ENCODE data around the gene FCRL5. TPM values are rescaled to one million over a fixed set of nuclear protein-coding genes. Genes with fewer than 3 reads are reported as not detected.
"Not testable (repeated sequence)": the region's sequence is repeated elsewhere in the genome, so short reads cannot be mapped to it uniquely, and the experiment has no call there.

Gene FCRL5
- total and polyA plus RNA-seq, 9 of the 15 experiments (the other 6 are each of a cell fraction or from before 2014, with no cell fraction given) = not detected

- intact Hi-C loops (cut with micrococcal nuclease); DNase-seq (ENCODE audit: extremely low read depth in 1 of 4, low spot score in 3 of 4); H3K27ac ChIP-seq (ENCODE audit: extremely low read depth, low read depth, low read length); in situ Hi-C loops (cut with MboI); H3K4me1 ChIP-seq (replicated peaks in 1 of 2; ENCODE audit: control insufficient read depth in 2 of 2, insufficient read depth in 2 of 2, low read length in 2 of 2); H4K20me1 ChIP-seq (replicated peaks; ENCODE audit: control insufficient read depth, insufficient read depth, low read length); H3K4me2 ChIP-seq (ENCODE audit: insufficient read depth, low read length); H3K9me1 ChIP-seq (ENCODE audit: control insufficient read depth, insufficient read depth, low read length); CTCF ChIA-PET (ENCODE audit: low intra/inter-chr PET ratio); ATAC-seq; FAIRE-seq; H3K9ac ChIP-seq (ENCODE audit: insufficient read depth in 1 of 2, low read depth in 2 of 2, low read length in 2 of 2); H3K79me2 ChIP-seq (ENCODE audit: control insufficient read depth, insufficient read depth, low read length); H3K9me3 ChIP-seq (replicated peaks; ENCODE audit: control insufficient read depth, insufficient read depth, low read depth, low read length); BruUV-seq (replicated peaks); H3K36me3 ChIP-seq (ENCODE audit: control insufficient read depth, insufficient read depth, low read length); POLR2A ChIA-PET; H3K27me3 ChIP-seq (ENCODE audit: control insufficient read depth in 2 of 2, insufficient read depth in 2 of 2, low read length in 2 of 2); H2AFZ ChIP-seq (ENCODE audit: low read depth, low read length); H3K4me3 ChIP-seq: not testable (repeated sequence)
- WGBS (ENCODE audit: insufficient coverage, low coverage, missing lambda C conversion rate) = 0% methylated on average over 1 of the region's 1 CpG
Measured at GRCh38 chr1:157548081-157548480, 4.2 kb downstream of the FCRL5 start.

- no peaks in the 10 kb centered on the region for H3K36me3 ChIP-seq (ENCODE audit: control insufficient read depth, insufficient read depth, low read length)
- no peaks in the 10 kb centered on the region for H3K9me1 ChIP-seq (ENCODE audit: control insufficient read depth, insufficient read depth, low read length)
- CTCF ChIA-PET (ENCODE audit: low intra/inter-chr PET ratio) = no interaction called here
- H3K27ac ChIP-seq (ENCODE audit: extremely low read depth, low read depth, low read length) = no peak overlapping the region
- BruUV-seq (replicated peaks) = no TSS peak
- 0% methylated on average over 6 of the region's 6 CpGs for WGBS (ENCODE audit: insufficient coverage, low coverage, missing lambda C conversion rate)
- FAIRE-seq (no peak), DNase-seq (ENCODE audit: extremely low read depth in 1 of 4, low spot score in 3 of 4) (no peak), ATAC-seq (no peak)
- H3K27me3 ChIP-seq (ENCODE audit: control insufficient read depth in 2 of 2, insufficient read depth in 2 of 2, low read length in 2 of 2) = peaks cover 10 to 19% of the 10 kb centered on the region in 2 experiments; a peak in 3 of 5 replicates
- no peak overlapping the region for H2AFZ ChIP-seq (ENCODE audit: low read depth, low read length)
- no peak overlapping the region for H3K9ac ChIP-seq (ENCODE audit: insufficient read depth in 1 of 2, low read depth in 2 of 2, low read length in 2 of 2)
- in situ Hi-C loops (cut with MboI) (no loop called here), intact Hi-C loops (cut with micrococcal nuclease) (no loop called here)
- H3K4me1 ChIP-seq (replicated peaks in 1 of 2; ENCODE audit: control insufficient read depth in 2 of 2, insufficient read depth in 2 of 2, low read length in 2 of 2) = no peaks in the 10 kb centered on the region; a peak in 1 of 5 replicates
- no peak overlapping the region for H3K4me3 ChIP-seq
- H3K79me2 ChIP-seq (ENCODE audit: control insufficient read depth, insufficient read depth, low read length) = no peaks in the 10 kb centered on the region
- H3K9me3 ChIP-seq (replicated peaks; ENCODE audit: control insufficient read depth, insufficient read depth, low read depth, low read length) = no peaks in the 10 kb centered on the region
- H3K4me2 ChIP-seq (ENCODE audit: insufficient read depth, low read length) = no peak overlapping the region
- POLR2A ChIA-PET = no interaction called here
- no peaks in the 10 kb centered on the region for H4K20me1 ChIP-seq (replicated peaks; ENCODE audit: control insufficient read depth, insufficient read depth, low read length)
- TF ChIP-seq E2F3 (CRISPR knock-in tag; IDR thresholded peaks at IDR 0.05) (no peak), ZNF124 (CRISPR knock-in tag; IDR thresholded peaks at IDR 0.05) (no peak), ESRRA (IDR thresholded peaks at IDR 0.05; ENCODE audit: borderline replicate concordance, low read depth) (no peak), GTF3C2 (IDR thresholded peaks at IDR 0.05; ENCODE audit: borderline replicate concordance, extremely low read depth, insufficient read length) (no peak), MTA2 (IDR thresholded peaks at IDR 0.05; ENCODE audit: low read depth) (no peak), YBX1 (IDR thresholded peaks at IDR 0.05) (no peak)
Measured at GRCh38 chr1:157542676-157543075, 9.6 kb downstream of the FCRL5 start.

Measured in K562 (cell line).